Neural progenitor cell (in vitro differentiated cells): ENCODE results near the gene TCF4.

Source experiments
- CTCF ChIP-seq: fragments of 200-600 bp; sonication (generic); IDR thresholded peaks from 2 replicates; pipeline ENCODE4 v1.5.1; 2017; ENCODE audit warnings: antibody characterized with exemption, mild to moderate bottlenecking
- EZH2 ChIP-seq: fragments of 200-600 bp; sonication (generic); IDR thresholded peaks from 2 replicates; pipeline ENCODE4 v1.6.1; 2017; ENCODE audit warnings: antibody characterized with exemption, mild to moderate bottlenecking, moderate library complexity
- EZH2phosphoT487 ChIP-seq: fragments of 200-600 bp; sonication (generic); IDR thresholded peaks from 2 replicates; pipeline ENCODE4 v1.6.1; 2017; ENCODE audit warnings: antibody characterized with exemption

GRCh38 chr18:55173291-55173690 lies 414.7 kb downstream of the TCF4 start:
- TF ChIP-seq EZH2phosphoT487 (no peak), EZH2 (no peak), CTCF (no peak)
